Erythroblast (primary cell): ENCODE data around the gene ZNF831.

Experiments used
- GATA1 ChIP-seq: IDR thresholded peaks from 2 replicates; pipeline ENCODE4 v1.6.1; 2011; ENCODE audit warnings: low read depth, mild to moderate bottlenecking, control low read depth, low read length, moderate library complexity
- POLR2A ChIP-seq: IDR thresholded peaks from 2 replicates; pipeline ENCODE4 v1.6.1; 2011; ENCODE audit warnings: mild to moderate bottlenecking, low read length

DNA sequence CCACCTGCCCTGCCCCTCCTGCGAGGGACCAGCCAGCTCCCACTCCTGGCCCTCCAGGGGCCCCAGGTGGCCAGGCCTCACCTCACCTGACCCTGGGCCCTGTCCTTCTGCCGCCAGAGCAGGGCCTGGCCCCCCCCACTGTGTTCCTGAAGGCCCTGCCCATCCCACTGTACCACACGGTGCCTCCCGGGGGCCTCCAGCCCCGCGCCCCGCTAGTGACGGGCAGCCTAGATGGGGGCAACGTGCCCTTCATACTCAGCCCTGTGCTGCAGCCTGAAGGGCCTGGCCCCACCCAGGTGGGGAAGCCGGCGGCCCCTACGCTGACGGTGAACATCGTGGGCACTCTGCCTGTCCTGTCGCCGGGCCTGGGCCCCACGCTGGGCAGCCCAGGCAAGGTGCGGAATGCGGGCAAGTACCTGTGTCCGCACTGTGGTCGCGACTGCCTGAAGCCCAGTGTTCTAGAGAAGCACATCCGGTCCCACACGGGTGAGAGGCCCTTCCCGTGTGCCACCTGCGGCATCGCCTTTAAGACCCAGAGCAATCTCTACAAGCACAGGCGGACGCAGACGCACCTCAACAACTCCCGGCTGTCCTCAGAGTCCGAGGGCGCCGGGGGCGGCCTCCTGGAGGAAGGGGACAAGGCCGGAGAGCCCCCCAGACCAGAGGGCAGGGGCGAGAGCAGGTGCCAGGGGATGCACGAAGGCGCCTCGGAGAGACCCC lies 27.6 kb downstream of the ZNF831 start:
- TF ChIP-seq POLR2A, result no peak
- TF ChIP-seq GATA1, result no peak
